Adrenal gland (tissue), 12 donors: Measurements from ENCODE around the gene CMTM1. TPM values are rescaled to one million over a fixed set of nuclear protein-coding genes. Genes with fewer than 3 reads are reported as not detected.

Source experiments
- DNase-seq, 7 donors: peaks; one replicate each; pipeline ENCODE4 v3.0.0-alpha.2; 2019 to 2020
- H3K27ac ChIP-seq, 5 donors: fragments of 200-600 bp; sonication (generic) in 4 of 5; 1 replicate in 3 of 5; 2 replicates in 2 of 5; pipeline versions ENCODE4 v1.5.1 to v1.8.0; 2016 to 2020; ENCODE audit warnings: mild to moderate bottlenecking in 1 of 5
- H3K27me3 ChIP-seq: fragments of 200-600 bp; 2 replicates; pipeline ENCODE4 v1.8.0; 2021
- H3K36me3 ChIP-seq, 2 donors: fragments of 200-600 bp; replicated peaks in 1 of 2; 1 replicate in 1 of 2; 2 replicates in 1 of 2; pipeline versions ENCODE4 v1.5.1 to v1.8.0; 2018 to 2022
- H3K4me1 ChIP-seq, 2 donors: fragments of 200-600 bp; replicated peaks in 1 of 2; 1 replicate in 1 of 2; 2 replicates in 1 of 2; pipeline versions ENCODE4 v1.5.1 to v1.8.0; 2018 to 2021
- H3K4me3 ChIP-seq, 4 donors: fragments of 200-600 bp; sonication (generic) in 3 of 4; one replicate each; pipeline ENCODE4 v1.5.1; 2016 to 2018
- H3K9me3 ChIP-seq, 3 donors: fragments of 200-600 bp; sonication (generic) in 1 of 3; replicated peaks in 1 of 3; 1 replicate in 2 of 3; 2 replicates in 1 of 3; pipeline versions ENCODE4 v1.5.1 to v1.8.0; 2016 to 2021
- CTCF ChIP-seq, 6 experiments: fragments of 450-650 bp in 4 of 6; fragments of 200-600 bp in 2 of 6; sonication (generic) in 1 of 6; IDR thresholded peaks; 1 replicate in 5 of 6; 2 replicates in 1 of 6; pipeline versions ENCODE4 v1.5.1 to v1.8.0; 2016 to 2021; ENCODE audit warnings: antibody characterized with exemption in 6 of 6, mild to moderate bottlenecking in 2 of 6, moderate library complexity in 1 of 6
- POLR2A ChIP-seq, 2 donors: fragments of 450-650 bp; IDR thresholded peaks; one replicate each; pipeline ENCODE4 v1.6.1; 2017; ENCODE audit warnings: antibody characterized with exemption in 2 of 2, mild to moderate bottlenecking in 2 of 2, moderate library complexity in 1 of 2
- WGBS, 4 donors: extraction: QIAGEN DNeasy Blood & Tissue Kit in 2 of 4; methylation state at CpG; one replicate each; pipeline versions ENCODE4 v1.1.5 to v1.1.7; 2013 to 2017; 5-methylcytosine and 5-hydroxymethylcytosine counted together
- intact Hi-C, 2 donors: fragments of 100-400 bp; cut with DNase I; formaldehyde crosslinking; loops; one replicate each; pipeline versions ENCODE4 v1.14.1 to v1.15.0; 2022 to 2023
- polyA plus RNA-seq, 3 donors: library from polyadenylated mRNA; stranded (reverse); fragments of 200-250 nt in 2 of 3; fragments of 350-450 nt in 1 of 3; fragmentation: Illumina TruSeq in 1 of 3; extraction: RNeasy Lipid Tissue Mini Kit (QIAGEN cat#74804) in 1 of 3; gene quantifications; one replicate each; pipeline ENCODE4 v1.2.3, GENCODE V29; 2013 to 2014
- total RNA-seq, 9 donors: library from RNA; depleted of rRNA in 4 of 9; stranded (reverse); fragments of >200 nt in 4 of 9; fragments of 120-200 nt in 1 of 9; fragmentation: NEBNext Ultra II Directional in 1 of 9; extraction: Animal tissue kit (Norgen Biotek cat#: 25700) in 1 of 9; gene quantifications; one replicate each; pipeline versions ENCODE4 v1.1.0 to v1.2.4, GENCODE V29; 2013 to 2023
- donor health status: healthy with polysubstance abuse.
- donor health status: Bipolar disorder and iron deficiency.
- donor health status: DM: yes; HTN: yes; CAD: no.
- donor health status: DM: no; HTN: no; CAD: no.
- donor health status: DM: no; HTN: no; CAD: no.
- donor health status: DM: yes; HTN: yes; CAD: no.

Gene CMTM1
- total and polyA plus RNA-seq, 12 donors: 0.34 to 9.1 (median 2.7) TPM; not detected in 1

GRCh38 chr16:66604376-66605176 is 38.3 kb downstream of the CMTM1 start, which contains the start of gene CMTM3:
CMTM3 (plus strand) TSS chr16:66604704; CDS start chr16:66604806, 102 bp downstream.
- no peaks in the 10 kb centered on the region for H3K9me3 ChIP-seq
- intact Hi-C loops: loop anchor here (5.0 to 10.0 kb wide), 7 partner anchors 52 to 260 kb away; partner anchors contain the start of genes CKLF (in 1 of the 2) and TK2 (in 1 of the 2)
- no peak for TF ChIP-seq POLR2A (IDR thresholded peaks at IDR 0.05)
- TF ChIP-seq CTCF (IDR thresholded peaks at IDR 0.05): peak; percentile 37 to 79 (median 67)
- peaks cover 0 to 4% of the 10 kb centered on the region in 2 donors for H3K36me3 ChIP-seq
- peak within 1 kb of the TSS in 4 of 5 donors; percentile 18 to 73 (median 60) for H3K27ac ChIP-seq
- H3K4me3 ChIP-seq: peak within 1 kb of the TSS; percentile 52 to 70 (median 62)
- peaks cover 0 to 12% of the 10 kb centered on the region in 2 donors for H3K4me1 ChIP-seq
- no peaks in the 10 kb centered on the region for H3K27me3 ChIP-seq
- peak in 6 of 7 donors; percentile 40 to 72 (median 62) for DNase-seq
- 1% methylated on average over 20 to 93 of the region's 96 CpGs; no CpG with 5 or more reads in 1 of the 4 donors for WGBS, 4 donors

GRCh38 chr16:66605177-66605978 is 39.1 kb downstream of the CMTM1 start:
- no peaks in the 10 kb centered on the region for H3K27me3 ChIP-seq
- H3K27ac ChIP-seq: peak overlapping the region in 4 of 5 donors; percentile 18 to 73 (median 60)
- no peak for TF ChIP-seq POLR2A (IDR thresholded peaks at IDR 0.05)
- peak in 1 of 6 experiments; percentile 16 for TF ChIP-seq CTCF (IDR thresholded peaks at IDR 0.05)
- H3K9me3 ChIP-seq: no peaks in the 10 kb centered on the region
- H3K36me3 ChIP-seq: peaks cover 0 to 12% of the 10 kb centered on the region in 2 donors
- H3K4me3 ChIP-seq: peak overlapping the region; percentile 52 to 70 (median 62)
- WGBS, 4 donors: 7 to 21% (median 15%) methylated on average over 8 to 61 of the region's 61 CpGs
- H3K4me1 ChIP-seq: peaks cover 0 to 12% of the 10 kb centered on the region in 2 donors
- intact Hi-C loops: loop anchor here (10.0 kb wide), 4 partner anchors 119 to 259 kb away; no protein-coding TSS in a partner anchor
- peak in 5 of 7 donors; percentile 33 to 59 (median 50) for DNase-seq

- TF ChIP-seq CTCF (IDR thresholded peaks at IDR 0.05) (no peak), POLR2A (IDR thresholded peaks at IDR 0.05) (no peak)
- 53 to 72% (median 69%) methylated on average over 3 to 10 of the region's 10 CpGs for WGBS, 4 donors
- H3K27me3 ChIP-seq: no peaks in the 10 kb centered on the region
- peaks cover 0 to 12% of the 10 kb centered on the region in 2 donors for H3K4me1 ChIP-seq
- no peaks in the 10 kb centered on the region for H3K9me3 ChIP-seq
- peak overlapping the region in 1 of 4 donors; percentile 68 for H3K4me3 ChIP-seq
- H3K27ac ChIP-seq: peak overlapping the region in 3 of 5 donors; percentile 49 to 73 (median 72)
- DNase-seq: no peak
- intact Hi-C loops: loop anchor here (10.0 kb wide), 4 partner anchors 119 to 259 kb away; no protein-coding TSS in a partner anchor
- H3K36me3 ChIP-seq: peaks cover 0 to 18% of the 10 kb centered on the region in 2 donors
These were observed 39.9 kb downstream of the CMTM1 start for GRCh38 chr16:66605979-66606751.
